Spleen (tissue), 7 donors: Measurements from ENCODE around the gene MRPL55.

Experiments
- CTCF ChIP-seq, 11 experiments: fragments of 200-600 bp in 7 of 11; fragments of 450-650 bp in 4 of 11; sonication (generic) in 4 of 11; IDR thresholded peaks in 8 of 11; conservative IDR thresholded peaks in 3 of 11; 1 replicate in 7 of 11; 2 replicates in 4 of 11; pipeline versions ENCODE4 v1.4.0 to v1.8.0; 2016 to 2021; ENCODE audit warnings: antibody characterized with exemption in 11 of 11, inconsistent platforms in 4 of 11, mild to moderate bottlenecking in 1 of 11
- POLR2A ChIP-seq, 3 donors: fragments of 450-650 bp; IDR thresholded peaks; one replicate each; pipeline ENCODE4 v1.5.1; 2017; ENCODE audit warnings: antibody characterized with exemption in 3 of 3, mild to moderate bottlenecking in 1 of 3
- POLR2AphosphoS5 ChIP-seq, 3 donors: sonication (generic); formaldehyde crosslinking; IDR thresholded peaks; one replicate each; pipeline ENCODE4 v1.5.1; 2017; ENCODE audit warnings: antibody characterized with exemption in 3 of 3
- donor health status: DM: no; HTN: no; CAD: no; lungs with moderate emphysema.
- donor health status: DM: no; HTN: no; CAD: no.
- donor health status: DM: no; HTN: no; CAD: no.

DNA sequence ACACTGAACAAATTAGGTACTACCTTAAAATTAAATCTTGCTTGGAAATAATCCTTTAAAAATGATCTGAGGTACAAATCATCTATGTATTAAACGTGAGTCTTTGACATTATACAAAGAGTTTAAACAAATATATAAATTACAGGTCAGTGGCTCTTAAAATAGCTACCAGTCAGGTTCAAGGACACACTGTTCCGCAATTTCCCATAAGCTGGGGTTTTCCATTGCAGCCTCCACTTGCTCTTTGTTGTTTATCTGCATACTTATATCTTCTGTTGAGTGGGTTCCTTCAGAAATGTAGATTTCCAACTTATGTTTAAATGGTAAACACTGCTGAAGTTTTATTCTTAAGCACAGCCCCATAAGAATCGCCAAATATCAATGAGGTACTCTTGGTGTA, 5.7 kb upstream of the MRPL55 start:
- TF ChIP-seq POLR2A (IDR thresholded peaks at IDR 0.05) (no peak), CTCF (IDR thresholded peaks at IDR 0.05 in 8 of 11, conservative IDR thresholded peaks at IDR 0.05 in 3 of 11) (no peak), POLR2AphosphoS5 (IDR thresholded peaks at IDR 0.05) (no peak)
